Glomerular visceral epithelial cell (primary cell): Measurements from ENCODE around the gene HRCT1.
"Not testable (repeated sequence)": the region's sequence is repeated elsewhere in the genome, so short reads cannot be mapped to it uniquely, and the experiment has no call there.

ENCODE experiments used
- DNase-seq: peaks from one replicate; pipeline ENCODE4 v3.0.0-alpha.2; 2016; ENCODE audit errors: extremely low spot score

The HRCT1 gene

GRCh38 chr9:35917261-35917660, 11.3 kb downstream of the HRCT1 start:
- no peak for DNase-seq

- no peak for DNase-seq
These were observed 12.8 kb downstream of the HRCT1 start for GRCh38 chr9:35918780-35919179.

- DNase-seq = no peak
These were observed 13.4 kb downstream of the HRCT1 start for GRCh38 chr9:35919212-35920008.

GRCh38 chr9:35920051-35920620, 14.1 kb downstream of the HRCT1 start:
- DNase-seq = no peak

- DNase-seq = no peak
These were observed 17.6 kb downstream of the HRCT1 start for GRCh38 chr9:35923598-35923926.

- peak; percentile 96 for DNase-seq
These were observed 18.1 kb downstream of the HRCT1 start for GRCh38 chr9:35923927-35924763.

- DNase-seq = no peak
These were observed 22.8 kb downstream of the HRCT1 start for GRCh38 chr9:35928591-35929452.

- DNase-seq = no peak
These were observed 23.4 kb downstream of the HRCT1 start for GRCh38 chr9:35929453-35929718.

- no peak for DNase-seq
These were observed 24.5 kb downstream of the HRCT1 start for GRCh38 chr9:35930521-35930920.

- no peak for DNase-seq
These were observed 25.0 kb downstream of the HRCT1 start for GRCh38 chr9:35930989-35931388.

- no peak for DNase-seq
These were observed 26.7 kb downstream of the HRCT1 start for GRCh38 chr9:35932735-35933134.

- DNase-seq = no peak
These were observed 27.6 kb downstream of the HRCT1 start for GRCh38 chr9:35933550-35934067.

GRCh38 chr9:35934069-35934468, 28.1 kb downstream of the HRCT1 start:
- not testable (repeated sequence) for DNase-seq

- DNase-seq = no peak
These were observed 29.3 kb downstream of the HRCT1 start for GRCh38 chr9:35935261-35935660.

GRCh38 chr9:35935755-35936509, 29.9 kb downstream of the HRCT1 start:
- peak; percentile 53 for DNase-seq

- DNase-seq = no peak
These were observed 31.2 kb downstream of the HRCT1 start for GRCh38 chr9:35937227-35937626.

- peak; percentile 49 for DNase-seq
These were observed 32.7 kb downstream of the HRCT1 start for GRCh38 chr9:35938474-35939356.

GRCh38 chr9:35939679-35940250, 33.8 kb downstream of the HRCT1 start:
- DNase-seq = no peak
